KMS-11 (cell line): ENCODE results near the gene LYZL1.

Experiments
- H2AFZ ChIP-seq: fragments of 200-600 bp; sonication (generic); 2 replicates; pipeline ENCODE4 v1.6.1; 2016; ENCODE audit warnings: antibody characterized with exemption, mixed run types, low read depth
- H3K27ac ChIP-seq: fragments of 200-600 bp; sonication (generic); 2 replicates; pipeline ENCODE4 v1.6.1; 2016; ENCODE audit warnings: mild to moderate bottlenecking, mixed run types
- H3K27me3 ChIP-seq: fragments of 200-600 bp; sonication (generic); 2 replicates; pipeline ENCODE4 v1.6.1; 2017; ENCODE audit warnings: mild to moderate bottlenecking, low read depth, mixed run types, moderate library complexity; ENCODE audit not compliant: insufficient read depth
- H3K36me3 ChIP-seq: fragments of 200-600 bp; sonication (generic); 2 replicates; pipeline ENCODE4 v1.6.1; 2017; ENCODE audit warnings: mild to moderate bottlenecking, mixed run types; ENCODE audit not compliant: insufficient read depth
- H3K4me1 ChIP-seq: fragments of 200-600 bp; sonication (generic); 2 replicates; pipeline ENCODE4 v1.6.1; 2016; ENCODE audit warnings: mild to moderate bottlenecking, low read depth, mixed run types; ENCODE audit not compliant: poor library complexity, severe bottlenecking
- H3K4me2 ChIP-seq: fragments of 200-600 bp; sonication (generic); 2 replicates; pipeline ENCODE4 v1.7.0; 2016; ENCODE audit warnings: mild to moderate bottlenecking, mixed run types
- H3K4me3 ChIP-seq: fragments of 200-600 bp; sonication (generic); IDR thresholded peaks from 2 replicates; pipeline ENCODE4 v1.6.1; 2017; ENCODE audit warnings: low read depth, low read length, mixed read lengths; ENCODE audit not compliant: insufficient read depth
- H3K79me2 ChIP-seq: fragments of 200-600 bp; sonication (generic); 2 replicates; pipeline ENCODE4 v1.6.1; 2016; ENCODE audit warnings: low read depth, mixed run types; ENCODE audit not compliant: insufficient read depth
- H3K9ac ChIP-seq: fragments of 200-600 bp; sonication (generic); 2 replicates; pipeline ENCODE4 v1.6.1; 2016; ENCODE audit warnings: mild to moderate bottlenecking, mixed run types
- H4K20me1 ChIP-seq: fragments of 200-600 bp; sonication (generic); 2 replicates; pipeline ENCODE4 v1.6.1; 2016; ENCODE audit warnings: mild to moderate bottlenecking, mixed run types; ENCODE audit not compliant: insufficient read depth
- CTCF ChIP-seq: fragments of 200-600 bp; sonication (generic); conservative IDR thresholded peaks from 2 replicates; pipeline ENCODE4 v1.6.1; 2017; ENCODE audit warnings: low read depth, mild to moderate bottlenecking, antibody characterized with exemption, low read length, moderate library complexity, mixed read lengths

LYZL1 gene

DNA sequence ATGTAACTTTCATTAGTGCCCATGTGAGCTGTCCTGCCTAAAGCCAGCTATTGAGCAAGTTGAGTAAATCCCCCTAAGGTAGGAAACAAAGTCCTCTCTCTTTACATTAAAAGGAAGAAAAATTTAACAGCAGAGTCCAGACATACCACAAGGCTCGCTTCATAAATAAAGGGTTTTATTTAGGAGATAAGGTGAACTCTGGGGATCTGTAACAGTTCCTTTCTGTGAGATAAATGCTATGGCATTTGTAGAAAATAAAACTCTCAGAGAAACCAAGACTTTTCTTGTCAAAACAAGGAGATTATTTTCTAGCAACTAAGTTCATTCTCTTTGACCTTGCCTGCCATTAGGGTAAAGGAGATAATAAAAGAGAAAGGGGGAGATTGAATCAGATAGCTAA, 32.3 kb upstream of the LYZL1 start:
- Histone ChIP-seq H3K4me1 (no peaks in the 10 kb centered on the region), H3K79me2 (no peaks in the 10 kb centered on the region), H3K9ac (no peak overlapping the region), H3K4me2 (no peak overlapping the region), H3K27ac (no peak overlapping the region), H3K36me3 (no peaks in the 10 kb centered on the region), H3K27me3 (no peaks in the 10 kb centered on the region), H4K20me1 (no peaks in the 10 kb centered on the region), H2AFZ (no peak overlapping the region), H3K4me3 (no peak overlapping the region)
- TF ChIP-seq CTCF = no peak

DNA sequence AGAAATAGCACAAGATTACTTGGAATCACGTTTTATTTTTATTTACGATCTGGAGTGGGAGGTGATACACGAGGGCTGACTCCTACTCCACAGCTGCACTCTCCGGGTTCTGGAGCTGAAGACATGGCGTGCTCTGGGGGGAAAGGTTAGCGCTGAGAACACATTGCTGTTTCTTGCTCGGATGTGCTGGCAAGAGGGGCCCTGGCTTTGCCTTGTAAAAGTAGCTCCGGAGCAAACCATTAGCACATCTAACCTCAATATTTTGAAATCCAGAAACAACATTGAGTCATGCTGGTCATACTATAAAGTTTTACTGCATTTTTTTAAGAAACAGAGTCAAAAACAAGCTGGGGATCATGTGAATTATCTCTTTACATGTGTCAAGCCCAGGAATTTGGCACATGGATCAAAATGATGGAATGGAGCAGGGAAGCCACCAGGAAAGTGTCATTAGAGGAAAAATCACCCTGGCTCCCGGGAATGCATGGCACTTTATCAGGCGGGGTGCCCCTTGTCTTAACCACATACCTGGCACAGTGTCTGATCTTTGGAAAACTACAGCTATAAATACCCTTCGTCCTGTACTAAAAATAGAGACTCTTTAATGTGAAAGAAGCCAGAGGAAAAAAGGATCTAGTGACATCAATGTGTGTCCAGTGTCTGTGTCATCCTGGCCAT, 31.6 kb upstream of the LYZL1 start:
- H3K27ac ChIP-seq = no peak overlapping the region
- no peak overlapping the region for H3K4me3 ChIP-seq
- H3K4me2 ChIP-seq = no peak overlapping the region
- no peaks in the 10 kb centered on the region for H3K27me3 ChIP-seq
- TF ChIP-seq CTCF = no peak
- H3K4me1 ChIP-seq = no peaks in the 10 kb centered on the region
- no peak overlapping the region for H2AFZ ChIP-seq
- no peaks in the 10 kb centered on the region for H4K20me1 ChIP-seq
- no peak overlapping the region for H3K9ac ChIP-seq
- no peaks in the 10 kb centered on the region for H3K36me3 ChIP-seq
- H3K79me2 ChIP-seq = no peaks in the 10 kb centered on the region

GRCh38 chr10:29257784-29258135, 31.1 kb upstream of the LYZL1 start:
- H3K27me3 ChIP-seq = no peaks in the 10 kb centered on the region
- H3K79me2 ChIP-seq = no peaks in the 10 kb centered on the region
- H2AFZ ChIP-seq = no peak overlapping the region
- no peak overlapping the region for H3K9ac ChIP-seq
- H3K4me1 ChIP-seq = no peaks in the 10 kb centered on the region
- H4K20me1 ChIP-seq = no peaks in the 10 kb centered on the region
- no peak overlapping the region for H3K4me2 ChIP-seq
- no peak for TF ChIP-seq CTCF
- no peak overlapping the region for H3K27ac ChIP-seq
- H3K4me3 ChIP-seq = no peak overlapping the region
- no peaks in the 10 kb centered on the region for H3K36me3 ChIP-seq

- TF ChIP-seq CTCF = no peak
- Histone ChIP-seq H3K36me3 (no peaks in the 10 kb centered on the region), H3K27me3 (no peaks in the 10 kb centered on the region), H3K79me2 (no peaks in the 10 kb centered on the region), H3K9ac (no peak overlapping the region), H3K4me1 (no peaks in the 10 kb centered on the region), H2AFZ (no peak overlapping the region), H4K20me1 (no peaks in the 10 kb centered on the region), H3K4me3 (no peak overlapping the region), H3K4me2 (no peak overlapping the region), H3K27ac (no peak overlapping the region)
Measured at GRCh38 chr10:29259498-29259897, 29.4 kb upstream of the LYZL1 start.
